Esophagus muscularis mucosa (tissue), 3 donors: ENCODE results near the gene FERMT2.

Experiments used
- POLR2A ChIP-seq: fragments of 450-650 bp; IDR thresholded peaks from one replicate; pipeline ENCODE4 v1.6.1; 2017; ENCODE audit warnings: antibody characterized with exemption, moderate library complexity, mild to moderate bottlenecking, low read depth
- POLR2AphosphoS5 ChIP-seq, 2 donors: sonication (generic); formaldehyde crosslinking; IDR thresholded peaks; one replicate each; pipeline ENCODE4 v1.6.1; 2017; ENCODE audit warnings: antibody characterized with exemption in 2 of 2
- TF ChIP-seq, protein P1 (sequence below), 3 experiments: fragments of 200-600 bp in 2 of 3; fragments of 450-650 bp in 1 of 3; sonication (generic) in 2 of 3; IDR thresholded peaks; one replicate each; pipeline ENCODE4 v1.5.1; 2017 to 2019; ENCODE audit warnings: antibody characterized with exemption in 3 of 3, mild to moderate bottlenecking in 2 of 3, moderate library complexity in 1 of 3

DNA sequence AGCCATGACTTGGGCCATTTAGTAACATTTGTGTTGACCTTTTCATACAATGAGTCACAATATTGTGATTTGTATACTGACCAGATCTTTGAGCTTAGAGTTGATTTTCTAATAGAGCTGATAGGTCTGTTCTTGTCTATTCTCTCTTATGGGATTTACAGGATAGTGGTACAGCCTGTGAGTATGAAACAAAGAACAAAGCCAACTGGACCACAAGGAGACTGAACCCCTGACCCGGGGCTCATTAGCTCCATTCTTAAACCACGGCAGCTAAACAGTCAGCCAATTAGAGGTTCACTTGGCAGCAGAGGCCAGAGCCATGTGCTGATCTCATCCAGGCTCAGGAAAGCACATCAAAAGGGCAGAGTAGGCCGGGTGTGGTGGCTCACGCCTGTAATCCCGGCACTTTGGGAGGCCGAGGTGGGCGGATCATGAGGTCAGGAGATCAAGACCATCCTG lies 100.4 kb downstream of the FERMT2 start:
- TF ChIP-seq, protein P1, sequence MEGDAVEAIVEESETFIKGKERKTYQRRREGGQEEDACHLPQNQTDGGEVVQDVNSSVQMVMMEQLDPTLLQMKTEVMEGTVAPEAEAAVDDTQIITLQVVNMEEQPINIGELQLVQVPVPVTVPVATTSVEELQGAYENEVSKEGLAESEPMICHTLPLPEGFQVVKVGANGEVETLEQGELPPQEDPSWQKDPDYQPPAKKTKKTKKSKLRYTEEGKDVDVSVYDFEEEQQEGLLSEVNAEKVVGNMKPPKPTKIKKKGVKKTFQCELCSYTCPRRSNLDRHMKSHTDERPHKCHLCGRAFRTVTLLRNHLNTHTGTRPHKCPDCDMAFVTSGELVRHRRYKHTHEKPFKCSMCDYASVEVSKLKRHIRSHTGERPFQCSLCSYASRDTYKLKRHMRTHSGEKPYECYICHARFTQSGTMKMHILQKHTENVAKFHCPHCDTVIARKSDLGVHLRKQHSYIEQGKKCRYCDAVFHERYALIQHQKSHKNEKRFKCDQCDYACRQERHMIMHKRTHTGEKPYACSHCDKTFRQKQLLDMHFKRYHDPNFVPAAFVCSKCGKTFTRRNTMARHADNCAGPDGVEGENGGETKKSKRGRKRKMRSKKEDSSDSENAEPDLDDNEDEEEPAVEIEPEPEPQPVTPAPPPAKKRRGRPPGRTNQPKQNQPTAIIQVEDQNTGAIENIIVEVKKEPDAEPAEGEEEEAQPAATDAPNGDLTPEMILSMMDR (IDR thresholded peaks at IDR 0.05): no peak
- TF ChIP-seq POLR2AphosphoS5 (IDR thresholded peaks at IDR 0.05): no peak
- no peak for TF ChIP-seq POLR2A
